HepG2 (cell line): ENCODE measurements around the gene PTEN. TPM values are rescaled to one million over a fixed set of nuclear protein-coding genes. Genes with fewer than 3 reads are reported as not detected.

Experiments
- ATAC-seq: fragments of 200-7000 bp; cut with Tn5 transposase; 3 replicates; pipeline ENCODE4 v1.9.1; 2020; ENCODE audit warnings: mild to moderate bottlenecking, moderate library complexity
- BruUV-seq: library from RNA; stranded (reverse); fragments of 400-500 nt; replicated peaks from 2 replicates; lab custom pipeline; 2021; lab: Mats Ljungman, UMichigan
- CTCF ChIA-PET: fragments of 300-600 bp; formaldehyde crosslinking; extraction: SDS; loops from one replicate; lab custom pipeline; 2021; ENCODE audit warnings: low total read pairs, inconsistent platforms, low intra/inter-chr PET ratio; lab: Yijun Ruan, JAX
- POLR2A ChIA-PET: fragments of 350-600 bp; sonication (Branson Sonifier 250); formaldehyde crosslinking; loops from one replicate; lab custom pipeline; 2020; ENCODE audit warnings: antibody characterized with exemption, inconsistent platforms; lab: Yijun Ruan, JAX
- DNase-seq: peaks from one replicate; pipeline ENCODE4 v3.0.0-alpha.2; 2015; ENCODE audit warnings: low spot score
- FAIRE-seq: peaks from 3 replicates; lab custom pipeline; 2011; peaks lifted over from hg19 to GRCh38; lab: Jason Lieb, UNC
- H2AFZ ChIP-seq: one replicate; pipeline ENCODE4 v1.6.1; 2011; ENCODE audit warnings: low read length, inconsistent platforms
- H3K27ac ChIP-seq: fragments of 300-600 bp; 3 replicates; pipeline ENCODE4 v1.8.0; 2011; ENCODE audit warnings: mixed run types, mild to moderate bottlenecking, mixed read lengths, low read length, inconsistent platforms; ENCODE audit not compliant: insufficient read depth; ENCODE audit errors: extremely low read length
- H3K27me3 ChIP-seq, 2 experiments: fragments of 200-600 bp in 1 of 2; 2 replicates in 1 of 2; 3 replicates in 1 of 2; pipeline versions ENCODE4 v1.6.0 to v1.8.0; 2011; ENCODE audit warnings: low read length in 2 of 2, mild to moderate bottlenecking in 2 of 2, moderate library complexity in 2 of 2, inconsistent platforms in 1 of 2; ENCODE audit not compliant: insufficient read depth in 2 of 2, control insufficient read depth in 1 of 2
- H3K36me3 ChIP-seq, 2 experiments: fragments of 200-600 bp in 1 of 2; replicated peaks in 1 of 2; 2 replicates in 1 of 2; 3 replicates in 1 of 2; pipeline versions ENCODE4 v1.5.1 to v1.8.0; 2011; ENCODE audit warnings: low read length in 2 of 2, inconsistent platforms in 1 of 2; ENCODE audit not compliant: insufficient read depth in 2 of 2, control insufficient read depth in 1 of 2
- H3K4me1 ChIP-seq: 2 replicates; pipeline ENCODE4 v1.5.1; 2012; ENCODE audit warnings: low read length, inconsistent platforms; ENCODE audit not compliant: insufficient read depth
- H3K4me2 ChIP-seq: 2 replicates; pipeline ENCODE4 v1.6.0; 2011; ENCODE audit warnings: low read depth, low read length, inconsistent platforms
- H3K4me3 ChIP-seq, 3 experiments: fragments of 200-600 bp in 1 of 3; sonication (generic), shearing (Covaris generic) in 1 of 3; replicated peaks in 1 of 3; 2 replicates each; pipeline ENCODE4 v1.5.1; 2011 to 2016; ENCODE audit warnings: low read length in 3 of 3, inconsistent platforms in 2 of 3, low read depth in 2 of 3, mild to moderate bottlenecking in 2 of 3, control low read depth in 1 of 3, mixed read lengths in 1 of 3; ENCODE audit not compliant: insufficient read depth in 1 of 3
- H3K79me2 ChIP-seq: one replicate; pipeline ENCODE4 v1.6.1; 2011; ENCODE audit warnings: low read length, inconsistent platforms; ENCODE audit not compliant: insufficient read depth
- H3K9ac ChIP-seq: 2 replicates; pipeline ENCODE4 v1.6.0; 2011; ENCODE audit warnings: mild to moderate bottlenecking, low read depth, low read length, inconsistent platforms; ENCODE audit not compliant: insufficient read depth
- H3K9me3 ChIP-seq: 2 replicates; pipeline ENCODE4 v1.5.1; 2012; ENCODE audit warnings: mild to moderate bottlenecking, low read length
- H4K20me1 ChIP-seq: 2 replicates; pipeline ENCODE4 v1.6.0; 2011; ENCODE audit warnings: inconsistent platforms, mild to moderate bottlenecking, low read length, moderate library complexity; ENCODE audit not compliant: insufficient read depth
- BCL6 ChIP-seq: IDR thresholded peaks from 2 replicates; pipeline ENCODE4 v1.6.1; 2016; ENCODE audit warnings: missing genetic modification reagents, missing compliant biosample characterization
- KDM4B ChIP-seq: sonication (generic); formaldehyde crosslinking; IDR thresholded peaks from 2 replicates; pipeline ENCODE4 v1.4.0; 2020; ENCODE audit warnings: missing genetic modification reagents
- KDM5B ChIP-seq: sonication (generic); formaldehyde crosslinking; IDR thresholded peaks from 2 replicates; pipeline ENCODE4 v1.4.0; 2020; ENCODE audit warnings: missing genetic modification reagents, mild to moderate bottlenecking, borderline replicate concordance
- MXI1 ChIP-seq: IDR thresholded peaks from 3 replicates; pipeline ENCODE4 v1.6.1; 2012; ENCODE audit warnings: low read depth, low read length, inconsistent platforms, borderline replicate concordance
- PAX8 ChIP-seq: sonication (generic); formaldehyde crosslinking; IDR thresholded peaks from 2 replicates; pipeline ENCODE4 v1.8.0; 2022; ENCODE audit warnings: mild to moderate bottlenecking, missing genetic modification reagents, borderline replicate concordance
- POGZ ChIP-seq: sonication (generic); formaldehyde crosslinking; IDR thresholded peaks from 2 replicates; pipeline ENCODE4 v1.4.0; 2020; ENCODE audit warnings: mild to moderate bottlenecking, missing genetic modification reagents
- RAD21 ChIP-seq: fragments of 450-650 bp; formaldehyde crosslinking; IDR thresholded peaks from 2 replicates; pipeline ENCODE4 v1.5.0; 2020; ENCODE audit warnings: mild to moderate bottlenecking
- RNF2 ChIP-seq: fragments of 450-650 bp; conservative IDR thresholded peaks from 2 replicates; pipeline ENCODE4 v1.6.1; 2016; ENCODE audit warnings: low read depth
- ZBTB21 ChIP-seq: sonication (generic); formaldehyde crosslinking; IDR thresholded peaks from 2 replicates; pipeline ENCODE4 v1.4.0; 2020; ENCODE audit warnings: missing genetic modification reagents
- ZNF264 ChIP-seq: sonication (generic); formaldehyde crosslinking; IDR thresholded peaks from 2 replicates; pipeline ENCODE4 v1.4.0; 2020; ENCODE audit warnings: missing genetic modification reagents
- ZNF282 ChIP-seq: fragments of 450-650 bp; IDR thresholded peaks from 2 replicates; pipeline ENCODE4 v1.6.1; 2018; ENCODE audit not compliant: partially characterized antibody
- WGBS: methylation state at CpG from one replicate; pipeline ENCODE4 v1.1.6; 2017; ENCODE audit warnings: low lambda C conversion rate; 5-methylcytosine and 5-hydroxymethylcytosine counted together
- in situ Hi-C: cut with HindIII; loops from 2 replicates; pipeline ENCODE4 v1.10.0; 2017; ENCODE audit warnings: low pct_unique_long_range_greater_than_20kb; ENCODE audit not compliant: extremely low pct_ligation_motif_present
- intact Hi-C: fragments of 100-400 bp; cut with micrococcal nuclease; formaldehyde crosslinking; loops from one replicate; pipeline ENCODE4 v1.10.0; 2022; ENCODE audit not compliant: unreplicated experiment
- polyA plus RNA-seq, 8 experiments: library from polyadenylated mRNA; depleted of rRNA in 3 of 8; stranded (reverse) in 7 of 8; unstranded in 1 of 8; fragments of >200 nt; fragmentation: Illumina TruSeq in 4 of 8; extraction: Trizol in 4 of 8; gene quantifications; 2 replicates each; pipeline versions ENCODE4 v1.2.1 to v1.2.3, GENCODE V29; 2011 to 2016; ENCODE audit warnings: low read depth in 4 of 8, missing spikeins in 1 of 8, mixed read lengths in 1 of 8; ENCODE audit not compliant: insufficient read depth in 1 of 8
- total RNA-seq, 5 experiments: library from RNA; depleted of rRNA; stranded (reverse); fragments of >200 nt; fragmentation: Illumina TruSeq; extraction: Trizol; gene quantifications; 2 replicates each; pipeline ENCODE4 v1.2.3, GENCODE V29; 2016; ENCODE audit warnings: low read depth in 1 of 5
- TF ChIP-seq, protein P1 (sequence below): sonication (generic); formaldehyde crosslinking; IDR thresholded peaks from 2 replicates; pipeline ENCODE4 v1.4.0; 2020; ENCODE audit warnings: missing genetic modification reagents, borderline replicate concordance
- TF ChIP-seq, protein P2 (sequence below): sonication (generic); formaldehyde crosslinking; IDR thresholded peaks from 2 replicates; pipeline ENCODE4 v1.5.0; 2020; ENCODE audit warnings: mild to moderate bottlenecking, low read depth, missing genetic modification reagents, borderline replicate concordance
- TF ChIP-seq, protein P3 (sequence below): sonication (generic); formaldehyde crosslinking; conservative IDR thresholded peaks from 2 replicates; pipeline ENCODE4 v1.5.0; 2020; ENCODE audit warnings: missing genetic modification reagents
- TF ChIP-seq, protein P4 (sequence below), 2 experiments: sonication (generic) in 1 of 2; formaldehyde crosslinking in 1 of 2; IDR thresholded peaks; 2 replicates each; pipeline versions ENCODE4 v1.4.0 to v1.6.1; 2018 to 2020; ENCODE audit warnings: missing genetic modification reagents in 2 of 2, borderline replicate concordance in 1 of 2, low read depth in 1 of 2, mild to moderate bottlenecking in 1 of 2, missing biosample characterization in 1 of 2

Gene PTEN
- total and polyA plus RNA-seq, 2 of the 13 experiments (the other 11 are each of a cell fraction or from before 2014, with no cell fraction given) = 30.3 to 61.3 TPM

DNA sequence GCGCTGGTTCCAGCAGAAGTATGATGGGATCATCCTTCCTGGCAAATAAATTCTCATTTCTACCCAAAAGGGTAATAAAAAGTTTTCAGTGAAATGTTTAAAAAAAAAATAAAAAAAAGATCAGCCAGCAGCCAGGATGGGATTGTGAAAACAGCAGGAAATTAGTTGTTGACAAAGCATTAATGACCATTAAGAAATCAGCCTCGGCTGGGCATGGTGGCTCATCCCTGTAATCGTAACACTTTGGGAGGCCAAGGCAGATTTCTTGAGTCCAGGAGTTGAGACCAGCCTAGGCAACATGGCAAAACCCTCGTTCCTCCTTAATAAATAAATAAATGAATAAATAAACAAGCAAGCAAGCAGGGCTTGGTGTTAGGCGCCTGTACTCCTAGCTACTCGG is 82.6 kb downstream of the PTEN start:
- DNase-seq (no peak), FAIRE-seq (no peak), ATAC-seq (no peak)
- ChIA-PET CTCF (no interaction called here), POLR2A (no interaction called here)
- TF ChIP-seq ZBTB21 (CRISPR knock-in tag) = no peak
- no peak for TF ChIP-seq MXI1
- no peak for TF ChIP-seq BCL6 (CRISPR knock-in tag)
- TF ChIP-seq RAD21 (CRISPR knock-in tag) = no peak
- no peak for TF ChIP-seq ZNF264 (CRISPR knock-in tag)
- TF ChIP-seq, protein P1, sequence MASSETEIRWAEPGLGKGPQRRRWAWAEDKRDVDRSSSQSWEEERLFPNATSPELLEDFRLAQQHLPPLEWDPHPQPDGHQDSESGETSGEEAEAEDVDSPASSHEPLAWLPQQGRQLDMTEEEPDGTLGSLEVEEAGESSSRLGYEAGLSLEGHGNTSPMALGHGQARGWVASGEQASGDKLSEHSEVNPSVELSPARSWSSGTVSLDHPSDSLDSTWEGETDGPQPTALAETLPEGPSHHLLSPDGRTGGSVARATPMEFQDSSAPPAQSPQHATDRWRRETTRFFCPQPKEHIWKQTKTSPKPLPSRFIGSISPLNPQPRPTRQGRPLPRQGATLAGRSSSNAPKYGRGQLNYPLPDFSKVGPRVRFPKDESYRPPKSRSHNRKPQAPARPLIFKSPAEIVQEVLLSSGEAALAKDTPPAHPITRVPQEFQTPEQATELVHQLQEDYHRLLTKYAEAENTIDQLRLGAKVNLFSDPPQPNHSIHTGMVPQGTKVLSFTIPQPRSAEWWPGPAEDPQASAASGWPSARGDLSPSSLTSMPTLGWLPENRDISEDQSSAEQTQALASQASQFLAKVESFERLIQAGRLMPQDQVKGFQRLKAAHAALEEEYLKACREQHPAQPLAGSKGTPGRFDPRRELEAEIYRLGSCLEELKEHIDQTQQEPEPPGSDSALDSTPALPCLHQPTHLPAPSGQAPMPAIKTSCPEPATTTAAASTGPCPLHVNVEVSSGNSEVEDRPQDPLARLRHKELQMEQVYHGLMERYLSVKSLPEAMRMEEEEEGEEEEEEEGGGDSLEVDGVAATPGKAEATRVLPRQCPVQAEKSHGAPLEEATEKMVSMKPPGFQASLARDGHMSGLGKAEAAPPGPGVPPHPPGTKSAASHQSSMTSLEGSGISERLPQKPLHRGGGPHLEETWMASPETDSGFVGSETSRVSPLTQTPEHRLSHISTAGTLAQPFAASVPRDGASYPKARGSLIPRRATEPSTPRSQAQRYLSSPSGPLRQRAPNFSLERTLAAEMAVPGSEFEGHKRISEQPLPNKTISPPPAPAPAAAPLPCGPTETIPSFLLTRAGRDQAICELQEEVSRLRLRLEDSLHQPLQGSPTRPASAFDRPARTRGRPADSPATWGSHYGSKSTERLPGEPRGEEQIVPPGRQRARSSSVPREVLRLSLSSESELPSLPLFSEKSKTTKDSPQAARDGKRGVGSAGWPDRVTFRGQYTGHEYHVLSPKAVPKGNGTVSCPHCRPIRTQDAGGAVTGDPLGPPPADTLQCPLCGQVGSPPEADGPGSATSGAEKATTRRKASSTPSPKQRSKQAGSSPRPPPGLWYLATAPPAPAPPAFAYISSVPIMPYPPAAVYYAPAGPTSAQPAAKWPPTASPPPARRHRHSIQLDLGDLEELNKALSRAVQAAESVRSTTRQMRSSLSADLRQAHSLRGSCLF (CRISPR knock-in tag) = no peak
- TF ChIP-seq, protein P2, sequence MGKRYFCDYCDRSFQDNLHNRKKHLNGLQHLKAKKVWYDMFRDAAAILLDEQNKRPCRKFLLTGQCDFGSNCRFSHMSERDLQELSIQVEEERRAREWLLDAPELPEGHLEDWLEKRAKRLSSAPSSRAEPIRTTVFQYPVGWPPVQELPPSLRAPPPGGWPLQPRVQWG (CRISPR knock-in tag) = no peak
- no peak for TF ChIP-seq KDM4B
- TF ChIP-seq ZNF282 = no peak
- TF ChIP-seq, protein P3, sequence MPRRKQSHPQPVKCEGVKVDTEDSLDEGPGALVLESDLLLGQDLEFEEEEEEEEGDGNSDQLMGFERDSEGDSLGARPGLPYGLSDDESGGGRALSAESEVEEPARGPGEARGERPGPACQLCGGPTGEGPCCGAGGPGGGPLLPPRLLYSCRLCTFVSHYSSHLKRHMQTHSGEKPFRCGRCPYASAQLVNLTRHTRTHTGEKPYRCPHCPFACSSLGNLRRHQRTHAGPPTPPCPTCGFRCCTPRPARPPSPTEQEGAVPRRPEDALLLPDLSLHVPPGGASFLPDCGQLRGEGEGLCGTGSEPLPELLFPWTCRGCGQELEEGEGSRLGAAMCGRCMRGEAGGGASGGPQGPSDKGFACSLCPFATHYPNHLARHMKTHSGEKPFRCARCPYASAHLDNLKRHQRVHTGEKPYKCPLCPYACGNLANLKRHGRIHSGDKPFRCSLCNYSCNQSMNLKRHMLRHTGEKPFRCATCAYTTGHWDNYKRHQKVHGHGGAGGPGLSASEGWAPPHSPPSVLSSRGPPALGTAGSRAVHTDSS (CRISPR knock-in tag) = no peak
- TF ChIP-seq, protein P4, sequence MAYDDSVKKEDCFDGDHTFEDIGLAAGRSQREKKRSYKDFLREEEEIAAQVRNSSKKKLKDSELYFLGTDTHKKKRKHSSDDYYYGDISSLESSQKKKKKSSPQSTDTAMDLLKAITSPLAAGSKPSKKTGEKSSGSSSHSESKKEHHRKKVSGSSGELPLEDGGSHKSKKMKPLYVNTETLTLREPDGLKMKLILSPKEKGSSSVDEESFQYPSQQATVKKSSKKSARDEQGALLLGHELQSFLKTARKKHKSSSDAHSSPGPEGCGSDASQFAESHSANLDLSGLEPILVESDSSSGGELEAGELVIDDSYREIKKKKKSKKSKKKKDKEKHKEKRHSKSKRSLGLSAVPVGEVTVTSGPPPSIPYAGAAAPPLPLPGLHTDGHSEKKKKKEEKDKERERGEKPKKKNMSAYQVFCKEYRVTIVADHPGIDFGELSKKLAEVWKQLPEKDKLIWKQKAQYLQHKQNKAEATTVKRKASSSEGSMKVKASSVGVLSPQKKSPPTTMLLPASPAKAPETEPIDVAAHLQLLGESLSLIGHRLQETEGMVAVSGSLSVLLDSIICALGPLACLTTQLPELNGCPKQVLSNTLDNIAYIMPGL (CRISPR knock-in tag; IDR thresholded peaks at IDR 0.05; ENCODE audit: borderline replicate concordance in 1 of 2, low read depth in 1 of 2) = no peak
- no peak for TF ChIP-seq POGZ (CRISPR knock-in tag)
- TF ChIP-seq PAX8 (CRISPR knock-in tag) = no peak
- TF ChIP-seq KDM5B (CRISPR knock-in tag) = no peak
- no peak for TF ChIP-seq RNF2
- in situ Hi-C loops = no loop called here
- Histone ChIP-seq H3K27ac (no peak overlapping the region), H4K20me1 (no peaks in the 10 kb centered on the region), H3K9me3 (no peaks in the 10 kb centered on the region), H3K9ac (no peak overlapping the region), H3K4me3 (no peak overlapping the region), H3K27me3 (no peaks in the 10 kb centered on the region), H2AFZ (no peak overlapping the region), H3K4me1 (no peaks in the 10 kb centered on the region), H3K36me3 (peaks cover 1 to 5% of the 10 kb centered on the region in 2 experiments; a peak in 4 of 5 replicates), H3K4me2 (no peak overlapping the region), H3K79me2 (no peaks in the 10 kb centered on the region)
- BruUV-seq = no TSS peak
- 95% methylated on average over 6 of the region's 6 CpGs for WGBS
- intact Hi-C loops = no loop called here
